Measurements from ENCODE around the gene DIPK1A.

Gene DIPK1A

DNA sequence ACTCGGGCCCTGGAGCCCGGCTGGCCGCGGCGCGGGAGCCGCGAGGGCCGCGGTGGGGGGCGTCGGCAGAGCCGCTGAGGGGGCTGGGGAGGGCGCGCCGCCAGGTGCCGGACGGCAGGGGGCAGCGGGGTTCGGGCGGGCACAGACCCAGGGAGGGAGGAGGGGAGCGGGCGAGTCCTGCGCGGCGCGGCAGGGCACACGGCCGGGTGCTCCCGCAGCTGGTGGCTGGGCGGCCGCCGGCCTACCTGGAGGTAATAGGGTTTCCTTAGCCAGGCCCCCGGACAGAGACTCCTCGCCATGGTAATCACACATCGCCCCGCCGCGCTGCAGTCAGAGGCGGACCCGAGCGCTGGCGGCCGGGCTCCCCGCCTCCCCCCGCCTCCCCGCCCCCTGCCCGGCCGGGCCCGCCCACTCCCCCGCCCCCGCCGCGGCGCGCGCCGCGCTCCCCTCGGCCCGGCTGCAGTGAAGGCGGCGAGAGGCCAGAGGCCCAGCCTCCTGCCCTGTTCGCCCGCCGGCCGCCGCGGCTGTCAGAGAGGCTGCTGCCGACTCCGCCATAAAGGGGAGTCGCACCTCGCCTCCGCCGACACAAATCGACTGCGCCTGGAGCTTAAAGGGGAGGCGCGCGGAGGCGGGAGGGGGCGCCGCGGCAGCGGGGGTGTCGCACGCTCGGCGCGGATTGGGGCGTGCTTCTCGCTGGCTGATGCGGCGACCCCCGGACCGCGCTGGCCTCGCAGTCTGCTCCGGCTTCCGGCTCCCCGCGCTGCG lies at the start of gene DIPK1A:
TSS of gene DIPK1A (minus strand) at position 332 of the 765 bp plus-strand sequence. CDS start at position 299, 33 bp downstream.
- H3K36me3 Mint-ChIP-seq (ENCODE audit: low read depth), result peaks cover 8% of the 10 kb centered on the region
- H3K27me3 Mint-ChIP-seq, result no peaks in the 10 kb centered on the region
- H3K27ac Mint-ChIP-seq, result peak within 1 kb of the TSS; percentile 97

GRCh38 chr1:93007941-93008577 lies 46.8 kb upstream of the DIPK1A start:
- Mint-ChIP-seq H3K27me3 (peaks cover 7% of the 10 kb centered on the region), H3K9me3 (no peaks in the 10 kb centered on the region), H3K4me3 (no peak overlapping the region), H3K4me1 (ENCODE audit: low read depth) (no peaks in the 10 kb centered on the region), H3K36me3 (ENCODE audit: low read depth) (no peaks in the 10 kb centered on the region), H3K27ac (no peak overlapping the region)

More for the DNA sequence above, at the start of gene DIPK1A:
- Mint-ChIP-seq H3K4me3 (peak within 1 kb of the TSS; percentile 93), H3K9me3 (no peaks in the 10 kb centered on the region), H3K4me1 (ENCODE audit: low read depth) (peaks cover 33% of the 10 kb centered on the region)

DNA sequence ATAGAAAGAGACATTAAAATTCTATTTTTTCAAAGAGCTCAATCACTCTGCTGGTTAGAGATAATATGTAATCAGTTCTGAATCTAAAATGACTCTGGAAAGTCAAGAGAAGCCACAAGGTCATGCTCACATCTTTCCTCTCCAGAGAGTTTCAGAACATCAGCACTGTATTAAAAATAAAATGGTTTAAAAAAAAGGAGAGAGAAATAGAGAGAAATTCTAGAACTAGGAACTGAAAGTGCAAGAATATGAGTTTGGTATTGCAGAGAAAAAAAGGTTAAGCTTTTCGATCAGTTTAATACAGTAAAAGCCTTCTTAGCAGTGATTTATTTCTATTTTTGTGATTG lies 44.0 kb upstream of the DIPK1A start:
- H3K27ac Mint-ChIP-seq, result no peak overlapping the region
- H3K27me3 Mint-ChIP-seq, result peaks cover 7% of the 10 kb centered on the region
- no peak overlapping the region for H3K4me3 Mint-ChIP-seq
- no peaks in the 10 kb centered on the region for H3K36me3 Mint-ChIP-seq (ENCODE audit: low read depth)
- H3K4me1 Mint-ChIP-seq (ENCODE audit: low read depth), result no peaks in the 10 kb centered on the region
- no peaks in the 10 kb centered on the region for H3K9me3 Mint-ChIP-seq

DNA sequence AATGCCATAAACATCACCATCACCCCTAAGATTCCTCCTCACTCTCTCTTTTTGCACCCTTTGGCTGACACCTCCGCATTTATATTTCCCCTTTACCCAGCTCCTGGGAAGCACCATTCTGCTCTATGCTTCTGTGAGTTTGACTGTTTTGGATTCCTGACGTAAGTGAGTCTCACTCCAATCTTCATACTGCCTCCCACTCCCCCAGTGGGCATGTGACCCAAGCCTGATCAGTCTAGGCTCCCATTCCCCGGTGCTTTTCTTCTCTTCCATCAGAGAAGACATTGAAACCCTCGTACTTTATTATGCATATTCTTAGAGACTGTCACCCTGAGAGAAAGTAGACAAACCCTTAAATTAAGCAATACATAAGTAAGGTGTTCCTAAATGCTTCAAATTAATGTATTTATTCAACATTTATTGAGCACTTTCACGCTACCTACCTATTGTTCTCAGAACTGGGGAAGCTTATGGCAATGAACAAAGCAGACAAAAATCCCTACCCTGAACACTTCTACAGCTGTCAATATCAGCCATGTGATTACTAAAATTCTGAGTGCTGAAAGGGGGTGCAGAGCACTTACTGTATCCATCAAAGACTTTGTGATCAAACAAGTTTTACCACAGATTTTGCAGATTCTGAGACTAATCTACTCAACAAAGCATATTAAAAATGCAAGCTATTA lies 43.4 kb upstream of the DIPK1A start:
- Mint-ChIP-seq H3K27me3 (peaks cover 7% of the 10 kb centered on the region), H3K4me3 (no peak overlapping the region), H3K9me3 (no peaks in the 10 kb centered on the region), H3K4me1 (ENCODE audit: low read depth) (no peaks in the 10 kb centered on the region), H3K27ac (no peak overlapping the region), H3K36me3 (ENCODE audit: low read depth) (no peaks in the 10 kb centered on the region)

DNA sequence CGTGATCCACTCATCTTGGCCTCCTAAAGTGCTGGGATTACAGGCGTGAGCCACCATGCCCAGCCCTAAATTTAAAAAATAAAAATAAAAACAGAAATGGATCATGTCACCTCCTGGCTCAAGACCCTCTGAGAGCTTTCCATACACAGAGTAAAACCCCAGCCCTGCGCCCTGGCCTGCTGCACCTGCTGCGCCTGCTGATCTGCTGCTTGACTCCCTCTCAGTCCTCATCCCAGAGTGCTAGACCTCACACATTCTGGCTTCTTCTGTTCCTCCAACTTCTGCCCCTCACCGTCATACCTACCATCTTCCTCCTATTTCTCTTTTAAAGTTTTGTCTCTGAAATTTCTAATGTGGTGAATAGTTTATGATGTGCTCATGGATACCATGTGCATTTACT lies 42.7 kb upstream of the DIPK1A start:
- no peak overlapping the region for H3K4me3 Mint-ChIP-seq
- H3K4me1 Mint-ChIP-seq (ENCODE audit: low read depth), result no peaks in the 10 kb centered on the region
- no peaks in the 10 kb centered on the region for H3K9me3 Mint-ChIP-seq
- H3K36me3 Mint-ChIP-seq (ENCODE audit: low read depth), result no peaks in the 10 kb centered on the region
- H3K27me3 Mint-ChIP-seq, result peaks cover 7% of the 10 kb centered on the region
- no peak overlapping the region for H3K27ac Mint-ChIP-seq

DNA sequence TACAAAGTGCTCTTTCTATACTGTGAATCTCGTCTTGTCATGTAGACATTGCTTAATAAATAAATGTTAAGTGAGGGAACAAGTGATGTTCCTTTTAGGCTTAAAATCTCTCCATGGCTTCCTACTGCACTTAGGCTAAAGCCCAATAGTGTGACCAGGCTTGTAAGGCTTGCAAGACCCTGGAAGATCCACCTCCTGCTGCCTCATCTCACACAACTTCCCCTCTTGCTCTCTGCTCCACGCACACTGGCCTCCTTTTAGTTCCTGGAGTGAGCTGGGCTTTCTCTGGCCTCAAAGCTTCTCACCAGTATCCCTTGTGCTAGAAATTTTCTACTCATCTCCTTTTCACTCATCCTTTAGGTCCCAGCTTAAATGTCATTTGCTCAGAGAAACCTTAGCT lies 41.5 kb upstream of the DIPK1A start:
- Mint-ChIP-seq H3K27ac (no peak overlapping the region), H3K4me1 (ENCODE audit: low read depth) (no peaks in the 10 kb centered on the region), H3K36me3 (ENCODE audit: low read depth) (no peaks in the 10 kb centered on the region), H3K4me3 (no peak overlapping the region), H3K27me3 (peaks cover 7% of the 10 kb centered on the region), H3K9me3 (no peaks in the 10 kb centered on the region)

DNA sequence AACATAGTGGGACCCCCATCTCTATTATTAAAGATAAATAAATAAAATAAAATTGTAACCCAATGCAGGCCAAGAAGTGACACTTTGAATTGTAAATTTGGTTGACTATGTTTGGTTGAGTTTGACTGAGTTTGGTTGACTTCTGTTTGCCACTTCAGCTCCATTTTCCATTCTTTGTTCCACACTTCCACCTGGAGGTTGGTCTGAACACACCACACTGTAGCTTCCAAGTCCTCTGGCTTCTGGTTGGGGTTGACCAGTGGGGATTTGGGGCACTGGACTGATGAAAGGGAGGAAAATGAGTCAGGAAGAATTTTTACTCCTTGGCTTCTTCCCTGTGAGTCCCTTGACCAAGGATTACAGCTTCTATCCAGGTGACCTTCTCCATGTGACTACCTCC lies 40.6 kb upstream of the DIPK1A start:
- no peaks in the 10 kb centered on the region for H3K36me3 Mint-ChIP-seq (ENCODE audit: low read depth)
- no peak overlapping the region for H3K27ac Mint-ChIP-seq
- H3K27me3 Mint-ChIP-seq, result peaks cover 7% of the 10 kb centered on the region
- no peaks in the 10 kb centered on the region for H3K4me1 Mint-ChIP-seq (ENCODE audit: low read depth)
- H3K9me3 Mint-ChIP-seq, result no peaks in the 10 kb centered on the region
- no peak overlapping the region for H3K4me3 Mint-ChIP-seq

DNA sequence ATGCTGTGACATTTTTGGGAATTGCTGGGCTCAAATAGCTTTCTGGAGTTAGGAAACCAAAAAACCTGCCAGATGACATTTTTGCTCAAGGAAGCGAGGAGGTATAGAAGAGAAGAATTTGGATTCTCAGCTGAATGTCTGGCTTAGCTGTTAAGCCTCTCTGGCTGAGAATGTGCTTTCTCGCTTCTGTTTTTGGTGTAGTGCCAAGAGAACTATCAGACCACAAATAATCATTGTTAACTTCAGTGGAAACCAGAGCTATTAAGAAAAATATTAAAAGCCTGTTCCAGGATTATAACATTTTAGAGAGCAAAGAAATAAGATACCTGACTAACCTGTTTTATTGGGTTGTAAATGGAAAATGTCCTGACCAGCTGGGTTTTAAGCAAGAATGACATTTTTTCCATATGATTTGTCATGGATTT lies 39.5 kb upstream of the DIPK1A start:
- no peaks in the 10 kb centered on the region for H3K4me1 Mint-ChIP-seq (ENCODE audit: low read depth)
- H3K4me3 Mint-ChIP-seq, result no peak overlapping the region
- H3K27me3 Mint-ChIP-seq, result peaks cover 7% of the 10 kb centered on the region
- H3K9me3 Mint-ChIP-seq, result no peaks in the 10 kb centered on the region
- no peak overlapping the region for H3K27ac Mint-ChIP-seq
- no peaks in the 10 kb centered on the region for H3K36me3 Mint-ChIP-seq (ENCODE audit: low read depth)

- no peaks in the 10 kb centered on the region for H3K9me3 Mint-ChIP-seq
- H3K4me1 Mint-ChIP-seq (ENCODE audit: low read depth), result no peaks in the 10 kb centered on the region
- no peak overlapping the region for H3K27ac Mint-ChIP-seq
- peaks cover 7% of the 10 kb centered on the region for H3K27me3 Mint-ChIP-seq
- no peaks in the 10 kb centered on the region for H3K36me3 Mint-ChIP-seq (ENCODE audit: low read depth)
- H3K4me3 Mint-ChIP-seq, result no peak overlapping the region
Measured at GRCh38 chr1:93000291-93000690, 39.0 kb upstream of the DIPK1A start.

DNA sequence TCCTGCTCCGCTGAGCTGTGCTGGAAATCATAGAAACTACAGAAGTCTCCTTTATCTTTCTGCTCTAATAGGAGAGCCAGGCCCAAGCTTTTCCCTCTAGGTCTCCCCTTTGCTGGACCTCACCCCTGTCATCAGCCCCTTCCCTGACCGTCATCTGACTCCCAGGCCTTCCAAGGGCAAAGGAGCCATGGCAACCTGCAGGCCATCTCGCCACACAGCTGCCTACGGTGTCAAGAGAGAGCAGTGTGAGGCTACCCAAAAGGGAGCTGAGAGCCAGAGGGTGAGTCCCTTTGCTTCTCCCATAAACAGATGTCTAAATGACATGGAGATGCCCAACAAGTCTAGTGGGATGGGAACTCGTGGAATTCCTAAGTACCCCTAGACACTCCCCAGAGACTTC lies 37.6 kb upstream of the DIPK1A start:
- Mint-ChIP-seq H3K4me1 (ENCODE audit: low read depth) (peaks cover 4% of the 10 kb centered on the region), H3K27ac (no peak overlapping the region), H3K9me3 (no peaks in the 10 kb centered on the region), H3K4me3 (no peak overlapping the region), H3K36me3 (ENCODE audit: low read depth) (no peaks in the 10 kb centered on the region), H3K27me3 (no peaks in the 10 kb centered on the region)

DNA sequence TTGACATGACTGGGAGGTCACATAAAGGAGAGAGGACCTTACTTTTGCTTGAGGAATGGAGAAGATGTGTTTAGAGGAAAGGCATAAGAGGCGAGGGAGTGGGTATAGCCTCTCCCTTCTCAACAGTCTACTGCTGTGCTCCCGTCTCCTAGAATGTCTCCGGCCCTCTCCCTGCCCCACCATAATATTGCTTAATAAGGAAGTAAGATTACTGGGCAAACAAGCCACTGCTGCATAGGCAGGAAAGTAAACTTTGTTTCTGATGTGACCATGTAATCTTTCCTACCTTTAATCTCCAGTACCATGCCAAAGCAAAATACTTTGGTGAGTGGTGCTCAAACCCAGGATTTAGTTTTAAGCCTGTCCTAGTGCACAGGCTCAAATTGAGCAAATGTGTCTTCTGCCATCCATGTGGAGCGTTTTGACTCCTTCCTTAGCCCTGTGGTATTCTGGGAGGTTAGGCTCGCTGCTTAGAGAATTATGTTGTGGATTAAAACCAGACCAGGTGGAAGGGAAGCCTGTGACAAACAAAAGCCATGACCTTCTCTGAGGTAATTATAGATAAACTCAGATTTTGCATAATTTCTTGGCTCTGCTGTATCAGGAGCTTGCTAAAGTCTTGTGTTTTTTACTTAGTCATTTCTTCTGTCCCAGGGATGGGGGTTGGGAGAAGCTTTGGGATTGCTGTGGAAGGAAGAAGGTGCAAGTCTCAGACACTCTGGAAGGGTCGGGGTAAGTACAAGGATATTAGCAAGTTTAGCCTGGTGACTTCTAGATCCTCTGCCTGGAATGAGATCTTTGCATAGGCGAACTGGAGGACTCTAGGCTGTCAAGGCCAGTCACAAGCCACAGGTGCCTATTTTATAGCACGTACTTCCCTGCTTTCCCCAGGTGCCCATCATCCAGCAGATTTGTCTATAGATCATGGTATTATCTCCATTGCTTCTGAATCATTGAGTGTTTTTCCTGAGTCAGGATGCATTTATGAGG lies 34.5 kb upstream of the DIPK1A start:
- Mint-ChIP-seq H3K27ac (no peak overlapping the region), H3K9me3 (no peaks in the 10 kb centered on the region), H3K27me3 (no peaks in the 10 kb centered on the region), H3K36me3 (ENCODE audit: low read depth) (no peaks in the 10 kb centered on the region), H3K4me1 (ENCODE audit: low read depth) (peaks cover 32% of the 10 kb centered on the region), H3K4me3 (no peak overlapping the region)

- Mint-ChIP-seq H3K36me3 (ENCODE audit: low read depth) (no peaks in the 10 kb centered on the region), H3K4me1 (ENCODE audit: low read depth) (peaks cover 47% of the 10 kb centered on the region), H3K4me3 (no peak overlapping the region), H3K27me3 (no peaks in the 10 kb centered on the region), H3K9me3 (no peaks in the 10 kb centered on the region), H3K27ac (no peak overlapping the region)
Measured at GRCh38 chr1:92994105-92994712, 32.9 kb upstream of the DIPK1A start.

DNA sequence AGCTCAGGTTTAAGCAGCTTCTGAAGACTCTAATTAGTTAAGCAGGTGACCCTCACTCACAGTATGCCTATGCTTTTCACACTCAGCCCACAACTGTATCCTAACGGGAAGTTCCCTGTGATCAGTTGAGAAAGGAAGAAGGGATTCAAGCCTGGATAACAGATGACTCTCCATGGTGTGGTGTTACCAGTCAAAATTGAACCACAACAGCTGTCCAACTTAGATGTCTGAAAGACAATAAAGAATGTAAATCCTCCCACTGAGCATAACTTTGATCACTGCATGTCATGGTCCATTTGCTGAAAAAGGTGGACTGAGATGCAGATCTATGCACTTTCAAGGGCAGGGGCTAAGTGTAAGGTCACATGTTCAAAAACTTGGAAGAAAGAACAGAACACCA lies 32.3 kb upstream of the DIPK1A start:
- Mint-ChIP-seq H3K36me3 (ENCODE audit: low read depth) (no peaks in the 10 kb centered on the region), H3K4me3 (no peak overlapping the region), H3K27me3 (no peaks in the 10 kb centered on the region), H3K4me1 (ENCODE audit: low read depth) (peaks cover 52% of the 10 kb centered on the region), H3K27ac (no peak overlapping the region), H3K9me3 (no peaks in the 10 kb centered on the region)

DNA sequence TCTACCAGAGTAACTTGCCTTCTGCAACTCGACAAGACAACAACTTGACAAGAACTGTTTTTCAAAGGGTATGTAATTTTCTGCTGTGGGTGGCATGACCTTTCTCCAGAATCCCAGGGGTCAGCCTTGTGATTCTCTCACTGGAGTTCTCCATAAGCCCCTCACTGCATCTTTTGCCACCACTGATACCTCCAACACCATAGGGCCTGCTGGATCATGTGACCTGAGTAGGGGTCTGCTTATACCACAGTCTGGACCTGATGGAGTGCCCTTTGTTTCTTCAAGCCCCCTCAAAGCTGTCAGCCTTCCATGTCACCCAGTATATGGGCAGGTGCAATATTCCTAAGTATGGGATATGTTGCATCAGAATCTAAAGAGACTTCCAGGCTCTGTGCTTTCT lies 31.6 kb upstream of the DIPK1A start:
- H3K36me3 Mint-ChIP-seq (ENCODE audit: low read depth), result no peaks in the 10 kb centered on the region
- no peaks in the 10 kb centered on the region for H3K9me3 Mint-ChIP-seq
- H3K4me3 Mint-ChIP-seq, result no peak overlapping the region

More for the DNA sequence above, 31.6 kb upstream of the DIPK1A start:
- peaks cover 57% of the 10 kb centered on the region for H3K4me1 Mint-ChIP-seq (ENCODE audit: low read depth)
- H3K27me3 Mint-ChIP-seq, result no peaks in the 10 kb centered on the region
- no peak overlapping the region for H3K27ac Mint-ChIP-seq

All from stimulated activated naive CD8-positive, alpha-beta T cell treated with anti-CD3 and anti-CD28 coated beads, Interleukin-15, Interleukin-2, amounts not matched to agents 100 ng/mL and 50 ng/mL, for 24 hours (primary cell).